HL-60 (cell line): ENCODE data around the gene LRRC4C.

Source experiments
- CTCF ChIP-seq: IDR thresholded peaks from one replicate; pipeline ENCODE4 v1.5.1; 2011; ENCODE audit warnings: low read length, control low read depth, inconsistent platforms; ENCODE audit not compliant: insufficient read depth
- POLR2AphosphoS5 ChIP-seq: IDR thresholded peaks from 2 replicates; pipeline ENCODE4 v1.6.1; 2012; ENCODE audit warnings: low read depth

- no peak for TF ChIP-seq CTCF
- no peak for TF ChIP-seq POLR2AphosphoS5
These were observed 1024.5 kb downstream of the LRRC4C start for GRCh38 chr11:40434926-40435325.
